Epithelial cell of proximal tubule (primary cell): Measurements from ENCODE around the gene MCC. TPM values are rescaled to one million over a fixed set of nuclear protein-coding genes. Genes with fewer than 3 reads are reported as not detected.

Experiments used
- DNase-seq: peaks from one replicate; pipeline ENCODE4 v3.0.0-alpha.2; 2011; ENCODE audit warnings: low read depth
- H3K4me3 ChIP-seq: 2 replicates; pipeline ENCODE4 v1.5.1; 2011; ENCODE audit warnings: low read depth, mild to moderate bottlenecking, low read length
- CTCF ChIP-seq: conservative IDR thresholded peaks from 2 replicates; pipeline ENCODE4 v1.5.1; 2012; ENCODE audit warnings: low read depth, mild to moderate bottlenecking, low read length
- total RNA-seq: library from RNA; depleted of rRNA; stranded (reverse); fragments of >200 nt; gene quantifications from 2 replicates; pipeline ENCODE4 v1.2.3, GENCODE V29; 2015

MCC gene
- total RNA-seq, 1 donor from 2014 or later: 6.3 TPM

GRCh38 chr5:113384782-113385285, 103.4 kb downstream of the MCC start:
- DNase-seq: no peak
- no peak overlapping the region for H3K4me3 ChIP-seq
- TF ChIP-seq CTCF: no peak

DNA sequence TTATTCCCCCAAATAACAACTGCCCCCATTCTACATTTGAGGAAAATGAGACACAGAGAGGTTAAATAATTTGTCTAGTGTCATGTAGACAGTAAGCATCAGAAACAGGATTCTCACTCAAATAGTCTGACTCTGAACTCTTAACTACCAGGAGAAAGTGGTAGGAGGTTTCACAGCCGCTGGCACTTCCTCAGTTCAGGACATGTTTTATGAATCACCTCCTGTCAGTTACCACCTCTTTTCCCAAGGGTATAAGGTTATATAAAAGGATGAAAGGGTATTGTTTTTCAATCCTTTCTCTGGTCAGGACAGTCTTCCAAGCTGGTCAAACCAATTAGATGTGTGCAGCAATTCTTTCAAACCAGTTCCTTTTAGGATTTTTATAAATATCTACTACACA, 105.5 kb downstream of the MCC start:
- TF ChIP-seq CTCF: no peak
- H3K4me3 ChIP-seq: no peak overlapping the region
- DNase-seq: no peak

DNA sequence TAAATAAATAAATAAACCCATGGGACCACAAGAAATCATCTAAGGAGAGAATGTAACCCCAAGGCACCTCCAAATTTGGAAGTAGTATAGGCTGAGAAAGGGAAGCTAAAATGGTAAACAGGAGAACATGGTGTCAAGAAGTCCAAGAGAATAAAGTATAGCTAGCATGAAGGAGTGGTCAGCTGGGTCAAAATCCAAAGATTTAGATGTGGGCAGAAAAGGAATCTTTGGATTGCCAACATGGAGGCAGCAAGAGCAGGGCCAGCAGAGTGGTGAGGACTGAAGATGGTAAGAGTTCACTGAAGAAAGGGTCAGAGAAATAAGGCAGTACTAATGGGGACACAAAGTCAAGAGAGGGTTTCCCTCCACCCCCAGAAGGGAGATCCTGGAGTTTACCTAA, 106.5 kb downstream of the MCC start:
- DNase-seq: no peak
- TF ChIP-seq CTCF: no peak
- no peak overlapping the region for H3K4me3 ChIP-seq

DNA sequence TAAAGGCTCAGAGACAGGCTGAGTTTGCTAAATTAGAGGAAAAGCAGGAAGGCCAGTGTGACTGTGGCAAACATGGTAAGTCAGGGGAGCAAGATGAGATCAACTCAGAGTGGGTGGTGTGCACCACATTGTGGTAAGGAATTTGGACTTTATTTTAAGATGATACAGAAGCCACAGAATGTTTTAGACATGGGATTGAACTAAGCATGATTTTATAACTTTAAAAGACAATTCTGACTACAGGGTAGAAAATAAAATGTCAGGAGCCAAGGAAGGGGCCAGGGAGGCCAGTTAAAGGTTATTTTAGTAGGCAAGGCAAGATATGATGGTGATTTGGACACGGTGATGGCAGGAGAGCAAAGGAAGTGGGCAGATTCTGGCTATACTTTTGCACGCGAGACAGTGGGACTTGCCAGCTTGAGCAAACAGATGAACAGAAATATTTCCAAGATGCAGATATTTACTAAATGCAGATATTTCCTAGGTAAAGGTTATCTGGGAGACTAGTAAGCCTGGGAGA, 107.4 kb downstream of the MCC start:
- no peak overlapping the region for H3K4me3 ChIP-seq
- DNase-seq: no peak
- TF ChIP-seq CTCF: no peak

DNA sequence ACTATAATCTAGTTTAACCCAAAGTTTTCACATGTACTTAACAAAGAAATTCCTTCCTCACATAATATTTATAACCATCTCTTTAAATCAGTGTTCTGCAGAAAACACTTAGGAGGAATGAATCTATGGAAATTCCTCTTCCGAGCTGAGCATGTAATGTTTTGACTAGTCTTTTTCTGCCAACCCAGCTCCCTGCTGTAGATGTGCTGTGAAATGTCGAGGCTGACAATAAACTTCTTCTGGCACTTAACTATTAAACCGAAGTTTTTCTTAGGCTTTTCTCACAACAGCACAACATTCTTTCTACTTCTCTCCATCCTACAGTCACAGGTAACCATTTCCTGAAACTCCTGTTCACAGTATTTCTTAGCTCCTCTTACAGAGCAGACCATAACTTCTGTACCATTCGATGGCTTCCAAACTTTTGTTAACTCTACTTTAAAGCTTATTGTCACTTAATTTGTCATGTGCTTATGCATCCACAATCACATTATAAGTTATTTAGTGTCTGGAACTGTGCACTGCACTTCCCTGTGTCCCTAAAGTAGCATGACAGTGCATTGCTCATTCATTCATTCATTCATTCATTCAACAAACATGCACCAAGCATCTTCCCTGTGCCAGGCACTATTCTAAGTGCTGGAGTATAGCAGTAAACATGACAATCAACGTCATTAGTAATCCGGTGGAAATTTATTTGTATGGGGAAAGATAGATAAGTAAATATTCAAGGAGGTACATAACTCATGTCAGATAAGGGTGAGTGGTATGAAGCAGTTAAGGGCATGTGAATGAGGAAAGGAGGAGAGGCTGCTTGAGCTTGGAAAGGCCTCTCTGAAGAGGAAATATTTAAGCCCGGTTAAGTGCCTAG, 108.1 kb downstream of the MCC start:
- DNase-seq: no peak
- H3K4me3 ChIP-seq: no peak overlapping the region
- no peak for TF ChIP-seq CTCF

DNA sequence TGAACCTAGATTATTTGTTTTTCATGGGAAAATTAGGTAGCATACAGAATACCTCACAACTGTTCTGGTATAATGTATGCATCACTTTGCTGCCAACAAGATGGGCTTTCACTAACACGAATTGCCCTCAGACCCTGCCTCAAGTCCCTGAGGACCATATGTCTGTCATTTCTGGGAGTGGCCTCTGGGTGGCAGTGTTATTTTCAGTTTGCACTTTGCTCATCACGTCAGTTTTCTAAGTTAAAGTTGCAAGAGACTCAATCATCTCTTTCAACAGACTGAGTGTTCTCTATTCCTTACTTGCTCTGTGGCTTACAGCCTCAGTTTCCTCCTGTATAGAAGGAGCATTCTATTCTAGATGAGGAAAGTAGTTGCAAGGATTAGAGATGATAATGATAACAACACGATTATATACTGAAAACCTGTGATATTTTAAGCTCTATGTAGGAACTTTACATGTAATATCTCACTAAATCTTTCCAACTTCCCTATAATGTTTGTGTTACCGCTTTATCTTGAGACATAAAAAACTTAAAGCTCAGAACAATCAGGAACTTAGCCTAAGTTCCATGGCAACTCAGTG, 109.2 kb downstream of the MCC start:
- peak; percentile 19 for DNase-seq
- H3K4me3 ChIP-seq: no peak overlapping the region
- peak; percentile 82 for TF ChIP-seq CTCF

DNA sequence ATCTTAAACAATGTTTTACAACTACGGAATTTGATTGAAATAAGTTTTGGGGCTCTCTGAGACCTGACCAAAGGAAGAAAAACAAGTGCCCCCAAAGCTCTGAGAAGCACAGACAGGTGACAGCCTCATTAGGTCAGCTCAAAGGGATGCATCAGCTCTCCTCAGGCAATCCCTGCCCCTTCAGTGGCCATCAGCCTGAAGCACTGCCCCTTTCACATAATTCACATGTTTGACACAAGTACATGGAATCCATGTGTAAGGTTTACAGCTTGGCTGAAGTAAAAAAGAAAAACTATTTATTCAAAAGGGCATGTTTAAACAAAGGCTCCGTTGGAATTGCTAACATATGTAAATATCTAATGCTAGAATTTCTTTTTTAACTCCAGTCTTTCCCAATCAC, 109.7 kb downstream of the MCC start:
- TF ChIP-seq CTCF: no peak
- no peak for DNase-seq
- H3K4me3 ChIP-seq: no peak overlapping the region
